GM19468 (cell line): ENCODE results near the gene CDKL4.
"Not testable (repeated sequence)": the region's sequence is repeated elsewhere in the genome, so short reads cannot be mapped to it uniquely, and the experiment has no call there.

ENCODE experiments used
- ATAC-seq: cut with Tn5 transposase; IDR thresholded peaks from one replicate; pipeline ENCODE4 v1.9.1; 2021; ENCODE audit warnings: mild to moderate bottlenecking, moderate library complexity, moderate number of reproducible peaks; ENCODE audit not compliant: unreplicated experiment; ENCODE audit errors: extremely low read depth

CDKL4 gene

DNA sequence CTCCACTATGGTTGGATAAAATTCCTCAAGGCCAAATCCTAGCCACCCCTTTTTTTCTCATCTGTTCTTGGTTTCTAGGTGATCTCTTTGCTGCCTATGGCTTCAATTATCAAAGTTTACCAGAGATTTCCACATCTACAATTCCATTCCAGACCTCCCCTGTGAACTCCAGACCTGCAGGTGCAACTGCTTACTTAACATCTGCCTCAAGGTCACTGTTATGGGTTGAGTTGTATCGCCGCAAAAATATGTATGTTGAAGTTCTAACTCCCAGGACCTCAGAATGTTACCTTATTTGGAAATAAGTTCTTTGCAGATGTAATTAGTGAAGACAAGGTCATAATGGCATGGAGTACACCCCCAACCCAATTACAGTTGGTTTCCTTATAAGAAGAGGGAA is 62.5 kb downstream of the CDKL4 start:
- no peak for ATAC-seq

DNA sequence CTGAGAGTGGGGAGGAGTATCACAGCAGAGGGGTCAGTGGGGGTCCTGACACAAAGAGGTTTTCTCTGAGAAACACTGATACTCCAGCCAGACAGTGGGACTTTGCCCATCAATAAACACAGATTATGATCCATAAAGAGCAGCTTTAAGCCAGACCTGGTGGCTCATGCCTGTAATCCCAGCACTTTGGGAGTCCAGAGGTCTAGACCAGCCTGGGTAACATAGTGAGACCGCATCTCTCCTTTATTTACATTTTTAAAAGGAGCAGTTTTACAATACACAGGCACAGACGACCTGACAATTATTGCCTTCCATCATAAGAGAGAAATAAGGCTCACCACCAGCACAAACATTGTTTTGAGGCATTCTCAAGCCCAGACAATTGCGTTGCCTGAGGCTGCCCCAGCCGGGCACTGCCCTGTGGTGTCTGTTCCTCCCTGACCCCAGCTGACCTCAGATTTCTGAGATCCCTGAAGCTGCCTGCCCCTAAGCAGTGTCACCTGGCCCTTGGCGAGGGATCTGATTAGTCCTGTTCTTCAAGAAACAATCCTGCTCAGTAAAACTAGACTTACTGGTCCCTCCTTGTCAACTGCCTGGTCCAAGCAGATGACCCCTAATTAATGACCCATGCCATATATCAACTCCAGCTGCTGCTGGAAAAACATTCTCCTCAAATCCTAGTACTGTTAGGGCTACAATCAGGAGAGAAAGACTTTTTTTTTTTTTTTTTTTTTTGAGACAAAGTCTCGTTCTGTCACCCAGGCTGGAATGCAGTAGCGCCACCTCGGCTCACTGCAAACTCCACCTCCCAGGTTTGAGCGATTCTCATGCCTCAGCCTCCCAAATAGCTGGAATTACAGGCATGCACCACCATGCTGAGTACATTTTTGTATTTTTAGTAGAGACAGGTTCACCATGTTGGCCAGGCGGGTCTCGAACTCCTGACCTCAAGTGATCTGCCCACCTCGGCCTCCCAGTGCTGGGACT is 63.5 kb downstream of the CDKL4 start:
- no peak for ATAC-seq

DNA sequence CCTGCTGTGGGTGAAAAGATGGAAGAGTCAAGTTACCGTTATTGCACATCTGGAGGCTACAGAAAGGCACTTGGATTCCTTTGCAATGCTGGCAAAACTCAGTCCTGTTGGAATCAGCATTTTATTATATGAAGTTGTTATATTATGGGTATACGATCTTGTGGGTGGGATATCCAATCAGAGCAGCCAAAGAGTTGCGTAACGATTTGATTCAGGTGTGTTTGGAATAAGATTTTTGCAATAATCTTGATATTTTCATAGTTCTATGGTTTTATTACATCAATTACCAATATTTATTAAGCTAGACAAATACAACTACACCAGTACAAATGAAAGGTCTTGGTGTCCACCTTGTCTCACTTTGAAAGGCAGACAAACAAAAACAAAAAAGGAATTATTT is 65.0 kb downstream of the CDKL4 start:
- ATAC-seq = no peak

DNA sequence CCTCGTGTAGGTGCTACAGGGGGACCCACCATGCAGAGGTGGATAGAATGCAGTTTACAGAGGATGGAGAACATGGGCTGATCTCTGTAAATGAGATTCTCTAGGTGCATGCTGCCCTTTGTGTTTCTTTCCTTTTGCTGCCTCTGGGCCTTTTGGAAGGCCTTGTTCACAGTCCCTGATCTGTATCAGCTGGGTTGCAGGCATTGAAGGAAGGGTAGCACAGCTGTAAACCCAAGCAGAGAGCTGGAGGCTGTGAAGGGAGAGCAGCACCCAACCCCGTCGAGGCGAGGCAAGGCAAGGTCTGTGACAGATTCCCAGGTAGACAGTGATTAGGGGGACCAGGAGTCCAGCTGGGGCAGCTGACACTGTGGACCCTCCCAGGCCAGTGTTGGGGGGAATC is 66.8 kb downstream of the CDKL4 start:
- no peak for ATAC-seq

DNA sequence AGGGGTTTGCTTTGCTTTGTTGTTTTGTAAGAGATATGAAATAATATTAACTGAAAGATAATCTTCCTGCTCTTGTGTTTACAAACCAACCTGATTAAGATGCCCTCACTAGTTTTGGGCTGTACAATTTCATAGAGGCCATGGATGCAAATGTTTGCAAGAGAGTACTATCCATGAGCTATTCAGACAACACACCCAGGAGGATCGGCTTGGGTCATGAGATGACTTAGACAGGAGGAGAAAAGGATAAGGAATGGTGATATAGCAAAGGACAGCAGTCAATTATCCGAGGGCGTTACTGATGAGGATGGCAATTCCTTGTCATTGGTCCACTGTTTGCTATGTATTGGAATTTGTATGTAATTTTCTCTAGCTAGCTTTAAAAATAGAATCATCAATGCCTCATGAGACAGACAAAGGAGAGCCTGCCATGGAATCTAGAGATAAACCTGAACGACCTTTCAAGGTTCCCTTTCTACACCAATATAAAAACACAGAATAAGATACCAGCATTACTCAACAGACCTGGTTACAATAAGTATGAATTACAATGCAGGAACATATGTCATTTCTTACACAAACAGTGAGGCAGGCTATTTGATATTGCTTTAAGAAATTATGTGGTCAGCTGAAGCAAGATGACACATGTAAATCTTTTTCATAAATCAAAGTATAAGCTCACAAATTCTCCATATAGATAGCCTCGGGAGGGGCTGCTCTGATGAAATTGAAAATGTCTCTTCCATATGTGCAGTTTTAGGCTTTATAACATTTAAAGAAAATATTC is 68.6 kb downstream of the CDKL4 start:
- ATAC-seq = no peak

DNA sequence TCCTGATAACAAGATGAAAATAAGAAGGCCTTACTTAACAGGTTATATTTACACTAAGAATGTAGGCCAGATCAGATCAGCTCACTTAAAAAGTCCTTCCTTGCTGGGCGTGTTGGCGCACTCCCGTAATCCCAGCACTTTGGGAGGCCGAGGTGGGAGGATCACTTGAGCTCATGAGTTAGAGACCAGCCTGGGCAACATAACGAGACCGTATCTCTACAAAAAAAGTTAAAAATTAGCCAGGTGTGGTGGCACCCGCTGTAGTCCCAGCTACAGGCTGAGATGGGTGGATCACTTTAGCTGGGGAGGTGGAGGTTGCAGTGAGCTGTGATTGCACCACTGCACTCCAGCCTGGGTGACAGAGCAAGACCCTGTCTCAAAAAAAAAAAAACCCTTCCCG is 69.7 kb downstream of the CDKL4 start:
- no peak for ATAC-seq

DNA sequence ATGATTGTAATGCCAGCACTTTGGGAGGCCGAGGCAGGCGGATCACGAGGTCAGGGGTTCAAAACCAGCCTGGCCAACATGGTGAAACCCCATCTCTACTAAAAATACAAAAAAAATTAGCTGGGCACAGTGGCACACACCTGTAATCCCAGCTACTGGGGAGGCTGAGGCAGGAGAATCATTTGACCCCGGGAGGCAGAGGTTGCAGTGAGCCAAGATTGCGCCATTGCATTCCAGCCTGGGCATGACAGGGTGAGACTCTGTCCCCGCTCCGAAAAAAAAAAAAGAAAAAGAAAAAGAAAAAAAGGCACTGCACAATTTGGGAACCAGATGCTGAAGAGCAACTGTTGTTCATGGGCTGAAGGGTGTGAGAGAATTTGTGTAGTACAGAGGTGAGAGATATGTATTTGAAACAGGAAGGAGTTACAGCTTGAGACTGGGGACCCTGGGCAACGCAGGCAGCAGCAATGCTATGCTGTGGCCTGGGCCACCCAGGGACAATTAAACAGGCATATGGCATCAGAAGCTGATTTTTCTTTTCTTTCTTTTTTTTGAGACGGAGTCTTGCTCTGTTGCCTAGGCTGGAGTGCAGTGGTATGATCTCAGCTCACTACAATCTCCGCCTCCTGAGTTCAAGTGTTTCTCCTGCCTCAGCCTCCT is 71.6 kb downstream of the CDKL4 start:
- not testable (repeated sequence) for ATAC-seq

DNA sequence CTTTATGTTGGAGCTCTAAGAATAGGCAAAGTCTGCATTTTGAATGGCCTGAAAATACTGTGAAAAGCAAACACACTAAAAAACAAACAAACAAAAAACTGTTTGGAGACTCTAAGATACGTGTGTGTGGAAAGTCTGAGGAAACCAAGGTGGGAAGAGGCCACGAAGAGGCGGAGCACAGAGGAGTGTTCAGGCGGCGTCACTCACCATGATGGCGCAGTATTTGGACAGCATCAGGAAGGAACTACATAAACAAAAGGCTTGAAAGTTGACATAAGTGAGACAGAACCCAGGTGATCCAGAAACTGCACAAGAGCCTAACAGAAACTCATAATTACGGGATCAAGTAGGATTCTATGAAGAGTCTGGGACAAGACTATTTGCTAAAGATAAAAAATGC is 72.1 kb downstream of the CDKL4 start:
- ATAC-seq = no peak

DNA sequence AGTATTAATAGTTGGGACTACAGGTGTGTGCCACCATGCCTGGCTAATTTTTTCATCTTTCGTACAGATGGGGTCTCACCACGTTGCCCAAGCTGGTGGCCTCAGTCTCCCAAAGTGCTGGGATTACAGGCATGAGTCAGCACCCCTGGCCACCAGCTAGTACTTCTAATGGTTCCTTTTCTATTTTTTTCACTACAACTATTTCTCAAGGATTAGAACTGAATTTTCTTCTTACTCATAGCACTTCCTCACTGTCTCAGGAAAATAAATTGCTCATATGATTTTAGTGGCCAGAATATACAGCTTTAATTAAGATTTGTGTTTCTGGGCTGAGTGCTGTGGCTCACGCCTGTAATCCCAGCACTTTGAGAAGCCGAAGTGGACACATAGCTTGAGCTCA is 79.7 kb downstream of the CDKL4 start:
- no peak for ATAC-seq

DNA sequence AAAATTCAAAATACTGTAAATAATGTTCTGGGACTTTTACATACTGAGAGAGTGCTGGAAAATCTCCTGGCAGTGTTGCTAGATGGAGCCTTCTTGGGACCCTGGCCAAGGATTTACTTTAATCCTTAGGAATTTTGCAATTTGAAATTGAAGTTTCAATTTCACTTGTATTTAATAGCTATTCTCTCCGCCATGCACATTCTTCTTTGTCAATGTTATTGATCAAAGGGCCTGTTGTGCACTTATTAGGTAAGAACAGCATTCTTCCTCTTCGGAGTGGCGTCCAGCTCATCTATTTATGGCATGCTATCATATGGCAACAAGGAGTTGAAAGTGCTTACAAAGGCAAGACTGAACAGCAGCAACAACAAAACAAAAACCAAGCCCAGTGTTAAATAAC is 82.8 kb downstream of the CDKL4 start:
- no peak for ATAC-seq

DNA sequence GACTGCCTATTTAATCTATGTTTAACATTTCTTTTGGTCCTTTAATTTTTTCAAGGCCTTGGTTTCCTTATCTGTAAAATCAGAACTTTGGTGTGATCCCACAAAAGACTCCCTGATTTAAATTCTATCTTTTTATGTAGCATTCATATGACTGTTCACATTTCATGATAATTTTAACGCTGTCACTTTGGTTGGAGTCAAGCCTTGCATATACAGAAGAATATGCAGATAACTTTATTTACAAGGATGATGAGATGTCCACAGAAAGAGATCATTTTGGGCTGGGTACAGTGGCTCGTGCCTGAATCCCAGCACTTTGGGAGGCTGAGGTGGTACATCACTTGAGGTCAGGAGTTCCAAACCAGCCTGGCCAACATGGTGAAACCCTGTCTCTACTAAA is 84.5 kb downstream of the CDKL4 start:
- no peak for ATAC-seq

DNA sequence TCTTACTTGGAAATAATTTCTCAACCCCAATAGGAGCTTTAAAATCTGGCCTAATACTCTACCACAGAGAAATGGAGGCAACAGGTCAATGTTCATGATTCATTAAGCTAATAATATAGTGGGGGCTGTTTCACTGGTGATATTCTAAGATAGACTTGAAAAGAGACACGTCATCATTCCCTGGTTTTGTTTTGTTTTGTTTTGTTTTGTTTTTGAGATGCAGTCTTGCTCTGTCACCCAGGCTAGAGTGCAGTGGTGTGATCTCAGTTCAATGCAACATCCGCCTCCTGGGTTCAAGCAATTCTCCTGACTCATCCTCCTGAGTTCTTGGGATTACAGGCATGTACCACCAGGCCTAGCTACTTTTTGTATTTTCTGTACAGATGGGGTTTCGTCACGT is 85.4 kb downstream of the CDKL4 start:
- ATAC-seq = no peak

DNA sequence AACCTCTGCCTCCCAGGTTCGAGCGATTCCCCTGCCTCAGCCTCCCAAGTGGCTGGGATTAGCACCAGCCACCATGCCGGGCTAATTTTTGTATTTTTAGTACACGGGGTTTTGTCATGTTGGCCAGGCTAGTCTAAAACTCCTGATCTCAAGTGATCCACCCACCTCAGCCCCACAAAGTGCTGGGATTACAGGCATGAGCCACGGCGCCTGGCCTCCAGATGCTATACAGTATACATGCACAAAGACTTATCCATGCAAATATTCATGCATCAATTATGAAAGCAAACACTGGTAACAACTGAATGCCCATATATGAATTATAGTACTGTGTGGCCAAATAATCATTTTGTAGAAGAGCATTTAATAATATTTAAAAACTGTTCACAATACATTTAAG is 86.9 kb downstream of the CDKL4 start:
- ATAC-seq = no peak

DNA sequence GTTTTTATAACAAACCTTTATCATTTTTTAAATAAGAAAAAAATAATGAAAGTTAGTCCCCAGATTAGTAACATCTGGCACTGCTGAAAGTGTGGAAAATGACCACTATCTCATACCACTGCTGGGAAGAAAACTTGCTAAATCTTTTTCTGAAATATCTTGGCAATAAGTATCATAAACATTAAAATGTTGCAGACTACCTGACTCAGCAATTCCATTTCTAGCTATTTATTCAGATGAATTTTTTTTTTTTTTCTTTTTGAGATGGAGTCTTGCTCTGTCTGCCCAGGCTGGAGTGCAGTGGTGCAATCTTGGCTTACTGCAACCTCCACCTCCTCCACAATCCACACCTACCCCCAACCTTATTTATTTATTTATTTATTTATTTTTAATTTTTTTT is 87.7 kb downstream of the CDKL4 start:
- ATAC-seq = no peak

DNA sequence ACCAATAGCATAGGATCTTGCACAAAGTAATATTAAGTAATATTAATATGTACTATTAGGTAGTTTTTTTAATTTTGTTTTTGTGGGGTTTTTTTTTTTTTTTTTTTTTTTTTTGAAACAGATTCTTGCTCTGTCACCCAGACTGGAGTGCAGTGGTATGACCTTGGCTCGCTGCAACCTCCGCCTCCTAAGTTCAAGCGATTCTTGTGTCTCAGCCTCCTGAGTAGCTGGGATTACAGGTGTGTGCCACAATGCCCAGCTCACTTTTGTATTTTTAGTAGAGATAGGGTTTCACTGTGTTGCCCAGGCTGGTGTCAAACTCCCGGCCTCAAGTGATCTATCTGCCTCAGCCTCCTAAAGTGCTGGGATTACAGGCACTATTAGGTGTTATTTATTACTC is 88.2 kb downstream of the CDKL4 start:
- not testable (repeated sequence) for ATAC-seq

DNA sequence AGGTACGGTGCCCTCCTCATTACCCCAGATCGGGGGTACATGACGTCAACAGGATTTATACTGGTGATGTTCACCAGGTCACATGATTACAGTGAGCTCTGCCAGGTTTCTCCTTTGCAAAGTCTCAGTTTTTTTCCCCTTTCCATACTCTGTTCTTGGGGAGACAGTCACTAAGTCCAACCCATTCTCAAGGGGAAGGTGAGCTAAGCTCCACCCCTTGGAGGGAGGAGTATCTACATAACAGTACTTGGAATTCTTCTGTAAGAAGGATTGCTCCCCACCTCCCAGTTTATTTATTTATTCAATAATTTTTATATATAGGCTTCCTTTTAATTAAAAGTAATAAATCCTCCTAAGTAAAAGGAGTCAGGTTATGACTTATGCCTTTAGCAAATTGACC is 88.8 kb downstream of the CDKL4 start:
- no peak for ATAC-seq

DNA sequence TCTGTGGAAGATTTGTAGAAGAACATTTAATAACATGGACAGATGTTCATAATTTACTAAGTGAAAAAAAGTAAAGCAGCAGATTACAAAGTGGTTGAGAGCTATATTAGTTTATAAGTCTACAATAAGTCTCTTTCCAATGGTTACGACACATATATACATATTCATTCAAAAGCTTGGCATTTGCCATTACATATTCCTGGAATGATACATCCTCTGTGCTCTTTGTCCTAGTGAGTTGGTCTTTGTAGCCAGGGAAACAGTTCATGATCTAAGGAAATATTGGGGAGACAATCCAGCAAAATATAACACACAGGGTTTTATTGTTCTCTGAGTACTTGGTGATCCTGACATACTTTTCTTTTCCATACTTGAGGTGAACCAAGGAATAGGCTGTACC is 90.5 kb downstream of the CDKL4 start:
- ATAC-seq = no peak

DNA sequence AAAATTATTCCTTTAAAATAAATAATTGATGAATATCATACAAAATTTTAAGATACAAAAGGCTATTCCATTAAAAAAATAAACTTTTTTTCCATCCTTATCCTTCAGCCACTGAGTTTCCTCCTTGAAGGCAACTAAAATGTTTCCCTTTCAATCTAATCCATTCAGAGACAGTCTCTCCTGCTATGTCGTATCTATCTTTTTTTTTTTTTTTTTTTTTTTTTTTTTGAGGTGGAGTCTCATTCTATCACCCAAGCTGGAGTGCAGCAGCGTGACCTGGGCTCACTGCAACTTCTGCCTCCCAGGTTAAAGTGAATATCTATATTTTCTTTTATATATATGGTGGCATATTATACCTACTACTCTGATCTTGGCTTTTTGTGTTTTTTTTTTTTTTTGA is 91.3 kb downstream of the CDKL4 start:
- ATAC-seq = no peak

DNA sequence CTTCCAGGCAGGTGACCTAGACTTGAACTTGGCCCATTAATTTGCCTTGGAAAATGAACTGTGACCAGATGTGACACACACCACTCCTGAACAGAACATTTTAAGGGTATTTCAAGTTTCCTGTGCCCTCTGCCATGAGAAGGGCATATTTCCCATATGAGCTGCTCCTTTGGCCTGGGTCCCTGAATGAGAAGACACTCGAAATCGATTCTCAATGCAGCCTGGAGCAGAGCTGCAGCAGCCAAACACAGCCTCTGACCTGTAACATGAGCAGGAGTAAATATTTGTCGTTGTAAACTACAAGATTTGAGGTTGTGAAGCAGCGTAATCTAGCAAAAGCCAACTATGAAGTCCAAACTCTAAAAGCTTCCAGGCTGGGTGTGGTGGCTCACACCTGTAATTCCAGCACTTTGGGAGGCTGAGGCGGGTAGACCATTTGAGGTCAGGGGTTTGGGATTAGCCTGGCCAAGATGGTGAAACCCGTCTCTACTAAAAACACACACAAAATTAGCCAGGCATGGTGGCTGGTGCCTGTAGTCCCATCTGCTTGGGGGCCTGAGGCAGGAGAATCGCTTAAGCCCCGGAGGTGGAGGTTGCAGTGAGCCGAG is 92.8 kb downstream of the CDKL4 start:
- no peak for ATAC-seq

DNA sequence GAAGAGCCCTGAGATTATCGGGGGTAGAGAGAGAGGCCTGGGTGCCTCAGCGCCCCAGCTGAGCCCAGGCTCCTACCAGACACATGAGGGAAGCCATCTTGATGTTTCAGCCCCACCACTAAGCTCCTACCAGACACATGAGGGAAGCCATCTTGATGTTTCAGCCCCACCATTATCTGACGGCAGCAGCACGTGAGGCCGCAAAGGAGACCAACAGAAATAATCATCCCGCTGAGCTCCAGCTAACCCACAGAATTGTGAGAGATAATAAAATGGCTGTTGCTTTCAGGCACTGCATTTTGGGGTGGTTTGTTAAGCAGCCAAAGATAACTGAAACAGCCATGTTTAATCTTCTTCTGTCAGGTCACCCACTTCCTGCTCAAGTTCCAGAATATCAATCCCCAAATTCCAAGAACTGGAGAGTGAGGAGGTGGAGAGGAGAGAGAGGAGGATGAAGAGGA is 93.6 kb downstream of the CDKL4 start:
- ATAC-seq = no peak
